HG03097 (cell line): ENCODE results near the gene C3orf85.
"Not testable (repeated sequence)": the region's sequence is repeated elsewhere in the genome, so short reads cannot be mapped to it uniquely, and the experiment has no call there.

Experiments used
- ATAC-seq: cut with Tn5 transposase; IDR thresholded peaks from one replicate; pipeline ENCODE4 v1.9.1; 2021; ENCODE audit not compliant: unreplicated experiment, low FRiP score

Gene C3orf85, protein sequence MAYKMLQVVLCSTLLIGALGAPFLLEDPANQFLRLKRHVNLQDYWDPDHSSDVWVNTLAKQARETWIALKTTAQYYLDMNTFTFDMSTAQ

DNA sequence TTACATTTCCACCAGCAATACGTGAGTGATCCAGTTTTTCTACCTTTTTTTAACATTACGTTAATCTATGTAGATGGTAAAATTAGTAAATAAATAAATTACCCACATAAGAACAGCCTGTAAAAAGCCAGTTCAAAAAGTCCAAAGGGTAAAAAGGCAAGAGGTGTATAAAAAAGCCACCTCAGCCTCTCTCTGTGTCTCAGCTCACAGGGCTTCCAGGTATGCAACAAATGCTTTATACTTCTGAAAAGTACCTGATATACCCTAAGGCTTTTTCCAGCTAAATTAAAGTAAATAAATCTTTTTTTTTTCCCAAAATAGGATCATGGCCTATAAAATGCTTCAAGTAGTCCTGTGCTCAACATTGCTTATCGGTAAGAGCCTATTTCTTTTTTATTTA is at the start of gene C3orf85:
Gene C3orf85, plus strand, starts transcription at position 197 of the 400 bp plus-strand sequence. Its CDS starts 129 bp downstream, at position 326.
- ATAC-seq, result no peak

DNA sequence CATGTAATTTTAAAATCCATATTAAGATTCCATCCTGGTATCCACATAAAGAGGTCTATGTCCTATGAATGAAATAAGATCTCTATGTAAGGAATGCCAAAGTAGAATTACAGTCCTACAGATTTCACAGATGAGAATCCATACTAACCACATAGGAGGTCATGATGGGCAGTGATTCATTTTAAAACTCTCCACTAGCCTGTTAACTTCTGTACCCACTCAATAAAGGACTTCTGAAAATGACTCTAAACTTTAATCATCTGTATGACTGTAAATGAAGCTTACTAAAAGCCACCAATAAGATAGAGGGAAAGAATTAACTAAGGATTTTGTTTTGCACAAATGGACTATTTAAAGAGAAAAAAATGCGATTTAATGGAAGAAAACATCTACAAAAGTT is 47.3 kb upstream of the C3orf85 start:
- no peak for ATAC-seq

DNA sequence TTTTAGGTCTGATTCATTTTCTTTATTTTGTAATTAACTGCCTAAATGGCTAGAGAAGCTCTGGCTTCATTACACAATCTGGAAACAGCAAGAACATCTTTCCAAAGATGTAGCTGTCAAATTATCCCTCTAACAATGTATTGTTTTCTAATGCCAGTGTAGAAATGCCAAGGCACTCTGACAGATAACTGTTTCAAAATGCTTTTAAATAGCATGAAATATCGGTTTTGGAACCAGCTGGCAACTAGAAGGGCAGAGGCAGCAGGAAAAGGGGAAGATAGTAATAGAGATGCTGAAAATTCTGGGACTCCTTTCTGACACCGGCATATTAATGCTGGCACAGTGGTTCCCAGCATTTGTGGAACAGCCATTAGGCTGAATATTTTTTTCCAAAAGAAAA is 44.7 kb upstream of the C3orf85 start:
- ATAC-seq, result no peak

DNA sequence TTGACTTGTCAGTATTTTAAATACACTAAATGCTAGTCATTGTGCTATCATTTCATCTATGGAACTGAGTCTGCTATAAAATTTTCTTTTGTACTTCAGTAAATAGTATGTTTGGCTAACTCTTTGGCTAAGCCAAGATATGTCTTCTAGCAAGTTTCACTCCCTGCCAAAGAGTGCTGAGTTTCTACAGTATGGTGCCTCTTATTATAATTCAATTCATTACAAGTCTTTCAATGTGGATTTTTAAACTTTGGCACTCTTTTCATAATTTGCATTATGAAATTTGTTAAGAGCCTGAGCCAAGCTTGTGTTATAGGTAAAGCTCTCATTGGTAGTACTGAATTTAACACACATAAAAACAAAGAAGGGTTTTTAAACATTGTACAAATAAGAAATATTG is 43.0 kb upstream of the C3orf85 start:
- no peak for ATAC-seq

DNA sequence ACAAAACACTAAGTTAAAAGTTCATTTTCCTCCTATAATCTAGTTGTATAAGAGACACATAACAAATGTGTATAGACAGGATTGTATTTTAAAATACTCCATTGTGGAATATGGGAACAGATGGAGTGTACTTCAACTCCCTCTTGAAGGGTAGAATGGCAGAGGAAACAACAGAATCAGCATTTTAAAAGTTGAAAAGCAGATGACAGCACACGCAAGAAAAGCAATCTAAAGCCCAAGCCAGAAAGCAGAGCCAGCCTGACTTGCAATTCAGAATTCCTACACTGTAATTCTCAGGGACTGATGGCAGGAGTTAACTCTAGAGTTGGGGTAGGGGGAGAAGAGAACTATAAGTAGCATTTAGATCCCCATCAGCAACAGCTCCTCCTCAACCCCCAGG is 41.4 kb upstream of the C3orf85 start:
- ATAC-seq, result no peak

DNA sequence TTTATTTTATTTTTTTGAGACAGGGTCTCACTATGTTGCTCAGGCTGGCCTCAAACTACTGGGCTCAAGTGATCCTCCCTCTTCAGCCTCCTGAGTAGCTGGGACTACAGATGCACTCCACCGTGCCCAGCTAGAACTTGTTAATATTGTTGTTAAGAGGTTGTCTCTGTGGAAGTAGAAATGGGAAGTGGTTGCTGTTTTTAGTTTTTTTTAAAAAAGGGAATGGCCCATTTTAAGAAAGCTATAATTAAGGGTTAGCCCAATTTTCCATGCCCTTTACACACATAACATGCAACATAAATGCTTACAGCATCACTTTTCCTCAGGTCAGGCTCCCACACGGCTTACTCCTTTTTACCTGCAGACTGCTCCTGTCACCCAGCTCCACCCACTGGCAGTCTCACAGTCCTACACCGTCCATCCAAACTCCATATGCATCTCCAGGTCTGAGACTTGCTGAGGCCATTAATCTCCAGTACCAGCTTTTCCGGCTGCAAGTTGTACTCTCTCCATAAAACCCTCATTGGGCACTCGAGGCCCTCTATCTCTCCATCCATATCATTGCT is 38.4 kb upstream of the C3orf85 start:
- ATAC-seq, result no peak

DNA sequence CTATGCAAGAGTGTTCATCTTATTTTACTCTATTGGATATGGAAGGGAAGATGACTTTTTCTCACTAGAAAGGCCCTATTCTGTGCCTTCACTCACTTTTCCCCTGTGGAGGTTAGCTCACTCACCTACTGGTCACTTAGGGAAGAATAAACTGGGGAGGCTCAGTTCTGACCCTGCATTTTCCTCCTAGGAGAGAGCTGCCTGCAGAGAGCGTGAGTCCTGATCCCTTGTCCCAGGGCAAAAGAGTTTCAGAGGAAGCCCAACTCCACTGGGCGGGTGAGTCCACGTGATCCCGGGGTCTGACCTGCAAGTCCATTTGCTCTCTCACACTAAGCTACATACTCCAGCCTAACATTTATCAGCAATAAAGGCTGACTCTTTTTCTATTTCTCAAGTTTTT is 26.9 kb upstream of the C3orf85 start:
- ATAC-seq, result no peak

DNA sequence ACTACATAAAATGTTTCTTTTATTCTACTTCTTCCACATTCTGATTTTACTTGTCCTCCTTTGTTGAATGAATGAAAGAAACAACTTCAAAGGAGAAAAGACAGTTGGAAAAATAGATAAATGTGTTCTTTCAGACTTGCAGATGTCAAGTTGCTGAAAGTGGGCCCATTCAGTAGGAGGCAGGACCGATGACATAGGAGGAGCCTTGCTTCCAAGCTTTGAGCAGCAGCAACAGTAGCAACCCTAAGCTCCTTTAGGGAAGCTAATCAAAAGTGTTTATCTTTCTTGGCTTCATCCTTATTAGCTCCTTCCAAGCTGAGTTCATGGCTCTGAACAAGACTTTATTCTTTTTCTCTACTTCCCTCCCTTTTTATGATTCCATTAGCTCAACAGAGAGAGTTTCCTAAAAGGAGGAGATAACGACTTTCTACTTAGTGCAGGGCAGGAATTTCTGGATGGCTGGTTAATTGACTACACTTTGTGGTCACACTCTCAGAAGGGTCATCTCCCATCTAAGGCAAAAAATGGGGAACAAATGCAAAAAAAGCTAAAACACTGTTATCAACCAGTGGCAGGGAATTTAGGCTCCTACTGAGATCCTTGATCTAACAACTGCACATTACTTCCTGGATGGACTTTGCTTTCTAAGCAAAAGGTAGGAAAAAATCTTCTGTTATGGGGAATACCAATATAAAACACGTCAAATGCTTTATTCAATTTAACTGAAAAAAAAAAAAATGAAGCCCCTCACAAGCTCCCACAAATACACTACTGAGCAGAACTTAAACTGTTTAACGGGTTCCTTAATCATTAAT is 23.4 kb upstream of the C3orf85 start:
- no peak for ATAC-seq

DNA sequence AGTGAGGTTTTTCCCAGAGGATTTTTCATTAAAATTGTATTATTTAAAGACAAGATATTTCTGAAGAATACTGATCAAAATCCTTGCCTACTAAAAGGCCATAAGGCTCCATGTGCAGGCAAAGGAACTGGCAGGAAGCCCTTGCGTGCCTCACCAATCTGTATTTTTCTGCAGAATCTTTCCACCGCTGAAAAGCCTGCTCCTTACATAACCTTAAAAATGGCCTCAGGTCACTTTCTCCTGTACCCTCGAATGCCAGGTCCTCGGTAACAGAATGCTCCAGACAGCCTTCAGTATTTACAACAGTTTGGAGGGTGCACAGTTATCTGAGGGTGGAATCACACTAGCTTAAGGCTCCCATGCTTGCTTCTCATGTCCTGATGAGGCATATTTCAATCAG is 21.8 kb upstream of the C3orf85 start:
- ATAC-seq, result no peak

DNA sequence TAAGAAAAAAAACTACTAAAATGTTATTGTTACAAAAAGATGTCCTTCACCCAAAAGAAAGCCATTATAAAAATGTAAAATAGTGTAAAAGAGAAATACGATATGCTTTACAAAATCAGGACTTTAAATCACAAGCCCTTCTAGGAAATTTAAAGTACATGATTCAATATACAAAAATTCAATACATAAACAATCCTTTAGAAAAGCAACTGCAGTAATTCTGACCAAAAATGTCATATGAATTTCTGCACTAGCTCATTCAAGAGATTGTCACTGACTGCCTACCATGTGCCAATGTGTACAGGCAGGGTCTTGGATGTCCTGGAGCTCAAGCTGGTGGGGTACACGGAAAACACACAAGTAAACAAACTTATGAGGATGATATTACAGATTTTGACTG is 21.1 kb upstream of the C3orf85 start:
- ATAC-seq, result no peak

DNA sequence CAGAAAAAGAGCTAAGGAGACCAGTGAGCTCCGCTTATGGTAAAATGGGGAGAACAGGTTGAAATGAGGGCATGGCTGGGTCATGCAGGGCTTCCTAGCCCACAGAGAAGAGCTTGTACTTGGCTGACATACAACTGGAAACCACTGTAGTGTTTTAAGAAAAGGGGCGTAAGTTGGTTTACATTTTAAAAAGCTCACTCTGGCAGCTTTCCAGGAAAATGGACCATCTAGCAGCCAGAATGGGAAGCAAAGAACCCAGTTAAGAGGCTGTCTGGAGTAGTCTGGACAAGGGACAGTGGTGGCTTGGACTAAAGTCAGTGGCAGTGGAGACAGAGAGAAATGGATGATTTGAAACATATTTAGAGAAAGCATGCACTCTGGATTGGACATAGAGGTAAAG is 20.5 kb upstream of the C3orf85 start:
- ATAC-seq, result no peak

DNA sequence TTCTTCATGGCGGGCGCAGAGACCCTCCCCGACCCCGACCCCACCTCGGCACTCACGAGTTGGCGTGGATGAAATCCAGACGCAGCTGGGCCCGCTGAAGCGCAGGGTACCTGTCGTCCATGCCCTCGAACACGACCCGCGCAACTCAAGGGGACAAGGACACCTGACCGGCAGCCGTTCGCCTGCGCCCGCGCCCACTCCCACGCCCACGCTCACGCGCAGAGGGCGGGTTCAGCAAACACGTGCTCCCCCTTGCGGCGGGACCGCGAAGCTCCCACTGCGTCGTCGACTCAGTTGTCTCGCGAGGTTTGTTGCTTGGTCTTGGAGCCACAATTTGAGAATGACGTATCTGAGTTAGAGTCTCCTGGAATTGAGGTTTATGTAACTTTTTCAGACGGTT is 18.6 kb upstream of the C3orf85 start, which contains the start of gene MORC1:
Gene MORC1, minus strand, starts transcription at position 196 of the 400 bp plus-strand sequence. Its CDS starts 75 bp downstream, at position 121.
- ATAC-seq, result no peak

DNA sequence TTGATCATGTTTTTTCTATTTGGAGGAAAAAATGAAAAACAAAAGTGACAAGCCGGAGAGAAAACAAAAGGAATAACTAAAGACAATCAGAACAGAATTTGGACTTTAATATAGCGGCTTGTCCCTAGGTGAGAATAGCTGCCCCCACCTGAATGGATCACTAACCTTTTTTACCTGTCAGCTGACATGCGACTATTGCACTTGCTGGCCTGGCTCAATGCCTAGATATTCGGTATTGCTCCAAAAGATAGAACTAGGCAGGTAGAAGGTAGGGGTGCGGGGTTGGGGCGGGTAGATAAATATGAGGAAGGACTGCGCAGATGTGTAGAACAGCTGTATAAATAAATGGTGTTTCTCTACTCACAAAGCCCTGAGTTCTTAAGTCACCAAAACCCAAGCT is 17.9 kb upstream of the C3orf85 start:
- no peak for ATAC-seq

DNA sequence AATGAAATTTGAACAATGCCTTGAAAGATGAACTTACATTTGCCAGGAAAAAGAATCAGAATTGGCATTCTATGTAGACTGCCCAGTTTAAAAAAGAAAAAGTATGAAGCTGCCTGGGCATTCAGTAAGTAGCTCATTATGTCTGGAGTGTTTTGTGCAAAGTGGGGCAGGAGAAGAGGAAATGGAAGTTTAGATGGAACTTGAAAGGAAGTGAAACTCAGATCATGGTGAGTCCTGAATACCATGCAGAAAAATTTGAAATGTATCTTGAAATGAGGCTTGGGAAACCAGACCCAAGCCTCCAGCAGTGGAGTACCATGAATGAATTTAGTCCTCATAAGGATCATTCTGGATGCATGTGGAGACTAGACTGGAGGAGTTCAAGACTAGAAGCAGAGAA is 13.8 kb upstream of the C3orf85 start:
- no peak for ATAC-seq

DNA sequence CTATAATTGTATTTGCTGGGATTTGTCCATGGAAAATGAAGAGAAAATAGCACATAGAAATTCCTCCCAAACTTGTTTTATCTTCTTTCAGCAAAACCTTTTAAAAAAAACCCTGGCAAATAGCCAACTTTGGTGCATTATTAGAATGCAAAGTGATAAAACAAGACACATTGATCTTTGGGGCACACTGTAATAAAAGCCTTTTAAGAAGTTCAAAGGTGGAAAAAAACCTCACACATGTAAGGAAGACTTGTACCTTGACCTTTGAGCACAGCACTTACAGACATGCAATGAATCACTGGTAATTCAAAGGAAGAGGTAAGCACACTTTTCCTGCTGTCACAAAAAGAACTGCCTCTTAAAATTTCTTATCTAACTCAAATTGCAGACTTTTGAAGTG is 10.6 kb upstream of the C3orf85 start:
- ATAC-seq, result no peak

DNA sequence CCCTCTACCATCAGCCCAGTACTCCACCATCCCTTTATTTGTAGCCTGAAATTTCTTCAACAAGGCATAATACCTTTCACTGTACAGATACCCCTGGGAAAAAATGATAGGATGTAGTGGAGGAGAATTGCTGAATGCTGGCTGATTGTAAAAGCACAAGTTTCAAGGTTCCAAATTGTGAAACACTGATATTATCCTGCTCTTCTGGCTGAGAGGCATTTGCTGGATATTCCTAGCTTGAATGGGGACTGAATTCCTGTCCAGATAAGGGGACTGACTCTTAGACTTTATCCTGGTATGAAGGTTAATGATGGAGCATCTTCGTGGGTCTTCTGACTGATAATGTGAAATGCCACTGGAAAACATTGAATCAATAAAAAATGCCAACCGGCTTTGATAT is 9.0 kb upstream of the C3orf85 start:
- no peak for ATAC-seq

DNA sequence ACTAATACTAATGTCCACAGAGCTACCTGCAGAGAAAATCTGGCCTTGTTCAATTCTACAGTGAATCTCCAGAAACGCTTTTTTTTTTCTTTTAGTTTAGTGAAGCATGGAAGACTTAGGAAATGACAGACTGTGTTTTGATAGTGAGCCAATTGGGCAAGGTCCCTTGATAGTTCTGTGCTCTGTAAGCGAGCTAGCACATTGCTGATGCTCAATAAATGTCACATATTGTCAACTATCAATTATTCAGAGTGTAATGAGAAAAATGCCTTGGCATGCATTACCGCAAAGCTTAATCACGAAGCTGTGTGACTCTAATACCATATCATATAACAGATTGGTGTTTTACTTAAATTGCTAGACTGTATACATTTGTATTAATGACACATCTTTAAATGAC is 5.2 kb upstream of the C3orf85 start:
- no peak for ATAC-seq

DNA sequence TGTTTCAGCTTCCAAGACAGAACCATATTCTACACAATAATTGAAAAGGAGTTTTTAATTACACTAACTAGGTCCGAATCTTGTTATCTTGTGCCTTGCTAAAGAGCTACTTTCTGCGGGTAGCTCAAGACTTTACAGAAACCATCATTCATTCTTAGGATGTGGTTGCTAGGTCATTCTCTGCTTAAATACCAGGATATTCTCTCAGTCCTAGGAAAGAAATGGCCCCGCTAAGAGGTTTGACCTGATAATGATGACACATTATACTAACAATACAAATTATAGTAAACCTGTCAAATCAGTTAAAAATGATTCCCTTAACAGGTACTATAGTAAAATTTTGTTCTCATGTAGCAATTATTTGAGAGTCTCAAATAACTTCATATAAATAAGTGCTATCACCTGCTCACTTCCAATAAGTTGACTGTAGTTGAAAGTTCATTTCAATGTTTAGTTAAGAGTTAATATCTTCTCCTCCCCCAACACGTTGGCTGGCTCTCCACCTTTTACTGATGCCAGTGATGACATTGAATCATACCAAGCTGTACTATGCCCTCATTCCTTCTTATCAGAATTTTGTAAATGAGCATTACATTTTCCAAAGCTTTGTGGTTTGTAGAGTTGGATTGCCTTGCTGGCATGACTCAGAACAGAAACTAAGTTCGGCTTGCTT is 3.6 kb upstream of the C3orf85 start:
- no peak for ATAC-seq

DNA sequence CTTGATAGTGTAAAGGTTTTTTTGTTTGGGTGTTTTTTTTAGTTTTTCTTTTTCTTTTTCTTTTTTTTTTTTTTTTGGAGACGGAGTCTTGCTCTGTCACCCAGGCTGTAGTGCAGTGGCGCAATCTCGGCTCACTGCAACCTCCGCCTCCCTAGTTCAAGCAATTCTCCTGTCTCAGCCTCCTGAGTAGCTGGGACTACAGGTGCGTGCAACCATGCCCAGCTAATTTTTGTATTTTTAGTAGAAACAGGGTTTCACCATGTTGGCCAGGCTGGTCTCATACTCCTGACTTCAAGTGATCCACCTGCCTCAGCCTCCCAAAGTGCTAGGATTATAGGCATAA is 3.1 kb upstream of the C3orf85 start:
- not testable (repeated sequence) for ATAC-seq

DNA sequence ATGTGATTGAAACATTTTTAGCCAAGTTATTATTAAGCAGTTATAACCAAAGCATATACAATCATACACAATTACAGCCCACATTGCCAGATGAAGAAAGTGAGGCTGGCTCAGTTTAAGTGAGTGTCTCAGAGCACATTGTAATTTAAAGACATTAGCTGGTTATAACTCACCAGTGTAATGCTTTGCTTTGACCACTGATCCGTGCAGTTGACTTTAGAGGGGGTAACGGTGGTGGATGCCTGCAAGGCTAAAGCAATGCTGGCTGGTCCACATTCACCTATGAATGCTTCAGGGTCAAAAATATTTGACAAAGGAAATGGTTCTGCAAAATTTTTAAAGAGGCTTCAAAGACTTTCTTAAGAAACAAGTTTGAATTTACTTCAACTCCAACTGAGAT is 1.2 kb downstream of the C3orf85 start:
- ATAC-seq, result no peak

DNA sequence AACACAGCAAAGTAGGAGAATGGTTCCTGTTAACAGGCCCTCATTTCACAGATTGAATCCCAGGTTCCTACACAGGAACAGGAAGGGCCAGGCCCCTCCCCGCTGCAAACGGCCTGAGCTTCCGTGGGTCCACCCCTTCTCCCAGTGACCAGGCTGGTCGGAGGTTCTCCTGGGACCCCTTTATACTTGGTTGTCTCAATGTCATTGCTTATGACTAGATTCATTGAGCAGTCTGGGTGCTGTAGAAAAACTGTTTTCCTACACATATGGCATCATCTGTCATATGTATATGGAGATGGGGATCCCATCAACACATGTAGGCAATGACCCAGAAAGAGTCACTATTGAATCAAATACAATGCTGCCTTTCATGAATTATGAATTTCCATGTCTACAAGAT is 3.8 kb downstream of the C3orf85 start:
- ATAC-seq, result no peak

DNA sequence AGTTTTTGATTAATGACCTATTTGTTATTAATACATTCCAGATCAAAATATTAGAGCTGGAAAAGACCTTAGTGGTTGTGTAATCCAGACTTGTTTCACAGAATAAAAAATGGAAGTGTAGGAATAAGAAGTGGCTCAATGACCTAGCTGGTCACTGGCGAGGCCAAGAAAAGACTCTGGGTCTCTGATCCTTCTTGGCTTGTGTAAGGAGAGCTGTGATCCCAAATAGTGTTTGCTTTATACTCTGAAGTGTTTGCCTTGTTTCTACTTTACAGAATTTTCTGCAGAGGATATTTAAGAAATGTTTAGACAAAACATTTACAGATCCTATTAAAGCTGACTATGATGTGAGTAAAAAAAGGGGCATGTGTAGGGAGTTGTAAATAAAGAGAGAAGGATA is 7.1 kb downstream of the C3orf85 start:
- ATAC-seq, result no peak
